Kidney (tissue), 14 donors: ENCODE measurements around the gene APLN. TPM values are rescaled to one million over a fixed set of nuclear protein-coding genes. Genes with fewer than 3 reads are reported as not detected.

Experiments
- DNase-seq, 5 donors: peaks; one replicate each; pipeline ENCODE4 v3.0.0-alpha.2; 2013 to 2020
- FAIRE-seq: peaks from 2 replicates; lab custom pipeline; 2012; peaks lifted over from hg19 to GRCh38; lab: Jason Lieb, UNC
- H3K27ac ChIP-seq, 2 donors: one replicate each; pipeline ENCODE4 v1.7.0; 2013; ENCODE audit warnings: low read depth in 2 of 2, low read length in 2 of 2, inconsistent platforms in 1 of 2
- H3K27me3 ChIP-seq: one replicate; pipeline ENCODE4 v1.7.1; 2013; ENCODE audit warnings: low read length, inconsistent platforms; ENCODE audit not compliant: control insufficient read depth, insufficient read depth
- H3K36me3 ChIP-seq, 3 donors: one replicate each; pipeline versions ENCODE4 v1.7.0 to v1.7.1; 2013; ENCODE audit warnings: low read length in 3 of 3, control low read depth in 1 of 3, inconsistent platforms in 1 of 3; ENCODE audit not compliant: insufficient read depth in 3 of 3, control insufficient read depth in 2 of 3
- H3K4me1 ChIP-seq, 3 donors: one replicate each; pipeline versions ENCODE4 v1.7.0 to v1.7.1; 2013; ENCODE audit warnings: low read length in 3 of 3, inconsistent platforms in 1 of 3, low read depth in 1 of 3; ENCODE audit not compliant: control insufficient read depth in 2 of 3, insufficient read depth in 2 of 3
- H3K4me3 ChIP-seq, 3 donors: one replicate each; pipeline versions ENCODE4 v1.7.0 to v1.8.1; 2013; ENCODE audit warnings: low read length in 3 of 3, control low read depth in 1 of 3, inconsistent platforms in 1 of 3
- H3K9ac ChIP-seq, 3 donors: one replicate each; pipeline versions ENCODE4 v1.7.0 to v1.7.1; 2013; ENCODE audit warnings: low read length in 3 of 3, control low read depth in 1 of 3, inconsistent platforms in 1 of 3
- H3K9me3 ChIP-seq, 3 donors: one replicate each; pipeline versions ENCODE4 v1.7.0 to v1.7.1; 2013; ENCODE audit warnings: low read length in 3 of 3, control low read depth in 1 of 3, inconsistent platforms in 1 of 3; ENCODE audit not compliant: control insufficient read depth in 2 of 3, insufficient read depth in 1 of 3
- intact Hi-C: fragments of 100-400 bp; cut with DNase I; formaldehyde crosslinking; loops from one replicate; pipeline ENCODE4 v1.11.1; 2022
- polyA plus RNA-seq: library from polyadenylated mRNA; stranded (reverse); fragments of 350-450 nt; fragmentation: Illumina TruSeq; extraction: RNeasy Lipid Tissue Mini Kit (QIAGEN cat#74804); gene quantifications from one replicate; pipeline ENCODE4 v1.2.3, GENCODE V29; 2014; ENCODE audit warnings: low read depth, low replicate concordance; ENCODE audit not compliant: insufficient read depth
- total RNA-seq: library from RNA; stranded (reverse); fragmentation: NEBNext Ultra II Directional; extraction: Animal tissue kit (Norgen Biotek cat#: 25700); gene quantifications from one replicate; pipeline ENCODE4 v1.2.1, GENCODE V29; 2021
- TF ChIP-seq, protein P1 (sequence below): IDR thresholded peaks from 3 replicates; pipeline ENCODE4 v1.5.1; 2012; ENCODE audit warnings: mild to moderate bottlenecking, moderate library complexity, borderline replicate concordance; ENCODE audit not compliant: insufficient read depth; ENCODE audit errors: extremely low read depth
- donor health status: control.
- donor health status: control.
- donor health status: control.
- donor health status: control.
- donor health status: control.
- donor health status: DM: yes; HTN: yes; CAD: no.
- donor health status: Normal renal cell carcinoma (clear cell type).

The APLN gene
- total and polyA plus RNA-seq, 2 donors from 2014 or later: 0.31 to 9.9 TPM

DNA sequence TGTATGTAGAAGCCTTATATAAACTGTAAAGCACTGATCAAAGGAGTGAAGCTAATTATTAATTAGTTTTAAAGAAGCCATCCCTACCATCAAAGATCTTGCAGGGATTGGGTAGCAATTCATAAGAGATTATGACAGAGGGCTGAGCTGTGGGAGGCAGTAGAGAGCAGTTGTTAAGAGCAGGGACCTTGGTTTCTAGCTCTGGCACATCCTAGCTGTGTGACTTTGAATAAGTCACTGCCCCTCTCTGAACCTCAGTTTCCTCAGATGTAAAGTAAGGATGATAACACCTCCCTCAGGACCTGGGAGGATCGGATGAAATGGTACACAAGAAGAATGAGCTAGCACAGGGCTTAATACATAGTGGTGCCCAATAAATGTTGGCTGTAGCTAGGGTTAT lies 45.4 kb downstream of the APLN start:
- FAIRE-seq (no peak), DNase-seq (no peak)
- Histone ChIP-seq H3K36me3 (no peaks in the 10 kb centered on the region), H3K27me3 (no peaks in the 10 kb centered on the region), H3K27ac (no peak overlapping the region), H3K4me1 (peaks cover 0 to 5% (median 0%) of the 10 kb centered on the region in 3 donors), H3K9me3 (no peaks in the 10 kb centered on the region), H3K9ac (no peak overlapping the region), H3K4me3 (no peak overlapping the region)
- intact Hi-C loops: no loop called here
- TF ChIP-seq, protein P1, sequence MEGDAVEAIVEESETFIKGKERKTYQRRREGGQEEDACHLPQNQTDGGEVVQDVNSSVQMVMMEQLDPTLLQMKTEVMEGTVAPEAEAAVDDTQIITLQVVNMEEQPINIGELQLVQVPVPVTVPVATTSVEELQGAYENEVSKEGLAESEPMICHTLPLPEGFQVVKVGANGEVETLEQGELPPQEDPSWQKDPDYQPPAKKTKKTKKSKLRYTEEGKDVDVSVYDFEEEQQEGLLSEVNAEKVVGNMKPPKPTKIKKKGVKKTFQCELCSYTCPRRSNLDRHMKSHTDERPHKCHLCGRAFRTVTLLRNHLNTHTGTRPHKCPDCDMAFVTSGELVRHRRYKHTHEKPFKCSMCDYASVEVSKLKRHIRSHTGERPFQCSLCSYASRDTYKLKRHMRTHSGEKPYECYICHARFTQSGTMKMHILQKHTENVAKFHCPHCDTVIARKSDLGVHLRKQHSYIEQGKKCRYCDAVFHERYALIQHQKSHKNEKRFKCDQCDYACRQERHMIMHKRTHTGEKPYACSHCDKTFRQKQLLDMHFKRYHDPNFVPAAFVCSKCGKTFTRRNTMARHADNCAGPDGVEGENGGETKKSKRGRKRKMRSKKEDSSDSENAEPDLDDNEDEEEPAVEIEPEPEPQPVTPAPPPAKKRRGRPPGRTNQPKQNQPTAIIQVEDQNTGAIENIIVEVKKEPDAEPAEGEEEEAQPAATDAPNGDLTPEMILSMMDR: no peak

DNA sequence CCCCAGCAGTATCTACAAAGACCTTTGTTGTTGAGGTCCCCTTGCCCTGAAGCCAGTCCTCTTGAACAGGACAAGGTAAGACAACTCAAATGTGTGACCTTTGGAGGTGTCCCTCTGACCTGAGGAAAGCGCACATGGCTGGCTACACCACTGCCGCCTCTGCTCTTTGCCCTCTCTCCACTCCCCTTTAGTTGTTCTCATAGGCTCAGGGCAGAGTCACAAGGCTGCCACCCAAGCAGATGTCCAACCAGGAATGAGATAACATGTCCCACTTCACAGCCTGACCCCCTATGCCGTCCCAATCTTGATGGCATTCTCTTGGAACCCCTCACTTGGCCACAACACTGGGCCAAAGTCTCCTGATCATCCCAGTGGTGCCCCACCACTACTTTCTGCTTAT lies 46.3 kb downstream of the APLN start:
- TF ChIP-seq, protein P1: no peak
- DNase-seq: no peak
- H3K9me3 ChIP-seq: no peaks in the 10 kb centered on the region
- FAIRE-seq: no peak
- H3K27ac ChIP-seq: no peak overlapping the region
- no peak overlapping the region for H3K9ac ChIP-seq
- H3K4me3 ChIP-seq: no peak overlapping the region
- H3K4me1 ChIP-seq: peaks cover 0 to 8% (median 0%) of the 10 kb centered on the region in 3 donors
- intact Hi-C loops: no loop called here
- no peaks in the 10 kb centered on the region for H3K36me3 ChIP-seq
- H3K27me3 ChIP-seq: no peaks in the 10 kb centered on the region

DNA sequence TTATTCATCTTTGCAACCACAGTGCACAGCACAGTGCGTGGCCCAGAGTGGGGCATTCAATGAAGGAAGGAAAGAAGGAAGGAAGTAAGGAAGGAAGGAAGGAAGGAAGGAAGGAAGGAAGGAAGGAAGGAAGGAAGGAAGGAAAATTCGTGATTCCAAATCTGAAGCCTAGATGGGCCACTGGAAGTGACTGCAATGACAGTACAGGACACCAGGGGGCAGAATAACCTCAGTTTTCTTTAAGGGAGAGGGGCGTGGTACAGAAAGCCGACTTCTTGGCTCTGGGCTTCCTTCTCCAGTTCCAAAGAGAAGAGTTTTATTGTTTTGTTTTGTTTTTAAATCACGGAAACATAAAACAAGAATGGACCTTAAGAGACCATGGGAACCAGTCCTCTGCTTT lies 47.8 kb downstream of the APLN start:
- Histone ChIP-seq H3K9ac (no peak overlapping the region), H3K27ac (no peak overlapping the region), H3K4me3 (no peak overlapping the region), H3K36me3 (no peaks in the 10 kb centered on the region), H3K4me1 (peaks cover 0 to 8% (median 0%) of the 10 kb centered on the region in 3 donors), H3K27me3 (no peaks in the 10 kb centered on the region), H3K9me3 (no peaks in the 10 kb centered on the region)
- intact Hi-C loops: no loop called here
- FAIRE-seq (peak; percentile 93), DNase-seq (peak in 4 of 5 donors; percentile 45 to 73 (median 62))
- TF ChIP-seq, protein P1: peak; percentile 87

DNA sequence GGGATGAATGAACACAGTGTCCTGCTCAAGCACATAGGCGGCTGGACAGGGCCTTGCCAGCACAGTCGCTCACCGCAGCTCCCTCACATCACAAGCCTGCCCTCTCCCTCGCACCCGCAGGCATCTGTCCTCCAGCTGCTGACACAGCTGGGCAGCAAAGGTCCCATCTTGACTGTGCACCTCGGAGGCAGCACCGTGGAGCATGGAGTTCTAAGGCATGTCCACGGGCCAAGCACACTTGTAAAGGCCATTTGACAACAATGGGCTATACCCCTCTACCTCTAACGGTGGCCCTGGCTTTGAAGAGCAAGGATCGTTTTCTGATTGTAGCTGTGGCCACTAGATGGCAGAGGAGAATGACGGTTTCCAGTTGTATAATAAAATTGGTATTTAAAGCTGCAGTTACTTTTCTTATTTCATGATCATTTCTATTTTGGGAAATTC lies 53.8 kb downstream of the APLN start:
- intact Hi-C loops: no loop called here
- H3K36me3 ChIP-seq: no peaks in the 10 kb centered on the region
- H3K4me3 ChIP-seq: no peak overlapping the region
- H3K9ac ChIP-seq: no peak overlapping the region
- no peaks in the 10 kb centered on the region for H3K9me3 ChIP-seq
- H3K4me1 ChIP-seq: peaks cover 0 to 6% (median 0%) of the 10 kb centered on the region in 3 donors
- H3K27me3 ChIP-seq: no peaks in the 10 kb centered on the region
- no peak overlapping the region for H3K27ac ChIP-seq
- TF ChIP-seq, protein P1: peak; percentile 42
- FAIRE-seq: no peak
- DNase-seq: peak in 1 of 5 donors; percentile 25
